Body of pancreas (tissue), 4 donors: ENCODE measurements around the gene RALA.

ENCODE experiments used
- CTCF ChIP-seq, 7 experiments: fragments of 450-650 bp in 4 of 7; fragments of 200-600 bp in 3 of 7; sonication (generic) in 3 of 7; IDR thresholded peaks; one replicate each; pipeline ENCODE4 v1.5.1; 2016 to 2019; ENCODE audit warnings: antibody characterized with exemption in 7 of 7
- POLR2A ChIP-seq, 3 donors: fragments of 450-650 bp; IDR thresholded peaks; one replicate each; pipeline ENCODE4 v1.6.1; 2016; ENCODE audit warnings: antibody characterized with exemption in 3 of 3, mild to moderate bottlenecking in 2 of 3

GRCh38 chr7:39670052-39670451 lies 46.7 kb downstream of the RALA start:
- TF ChIP-seq CTCF (IDR thresholded peaks at IDR 0.05), result no peak
- TF ChIP-seq POLR2A (IDR thresholded peaks at IDR 0.05), result no peak
